Measurements from ENCODE around the gene TFRC. TPM values are rescaled to one million over a fixed set of nuclear protein-coding genes. Genes with fewer than 3 reads are reported as not detected.

TFRC gene
- total RNA-seq, 1 experiment from 2014 or later: 143 TPM

- no peak for TF ChIP-seq AFF4 (CRISPR knock-in tag; IDR thresholded peaks at IDR 0.05; ENCODE audit: borderline replicate concordance)
- no peak for TF ChIP-seq ZBTB21 (CRISPR knock-in tag; IDR thresholded peaks at IDR 0.05; ENCODE audit: borderline replicate concordance)
- no peak for TF ChIP-seq FOXJ3 (CRISPR knock-in tag; IDR thresholded peaks at IDR 0.05; ENCODE audit: borderline replicate concordance)
Measured at GRCh38 chr3:196047391-196048030, 34.4 kb downstream of the TFRC start (continued).

GRCh38 chr3:196044513-196044912 is 37.4 kb downstream of the TFRC start:
- Mint-ChIP-seq H3K27me3 (ENCODE audit: low read depth) (no peaks in the 10 kb centered on the region), H3K4me3 (no peak overlapping the region), H3K27ac (no peak overlapping the region), H3K4me1 (peaks cover 5% of the 10 kb centered on the region), H3K36me3 (peaks cover 8% of the 10 kb centered on the region), H3K9me3 (peaks cover 7% of the 10 kb centered on the region)
- POLR2A ChIA-PET: no interaction called here
- ATAC-seq (no peak), DNase-seq (ENCODE audit: low spot score) (no peak)
- CTCF ChIA-PET: no interaction called here
- no peak for TF ChIP-seq ESRRA (CRISPR knock-in tag; IDR thresholded peaks at IDR 0.05; ENCODE audit: borderline replicate concordance)

GRCh38 chr3:196042673-196043072 is 39.2 kb downstream of the TFRC start:
- Mint-ChIP-seq H3K4me3 (no peak overlapping the region), H3K27ac (no peak overlapping the region), H3K36me3 (no peaks in the 10 kb centered on the region), H3K9me3 (peaks cover 11% of the 10 kb centered on the region), H3K27me3 (ENCODE audit: low read depth) (no peaks in the 10 kb centered on the region), H3K4me1 (peaks cover 5% of the 10 kb centered on the region)
- ATAC-seq (no peak), DNase-seq (ENCODE audit: low spot score) (no peak)
- ChIA-PET CTCF (no interaction called here), POLR2A (no interaction called here)
- TF ChIP-seq ZNF425 (CRISPR knock-in tag; conservative IDR thresholded peaks at IDR 0.05): no peak
- TF ChIP-seq ZBTB21 (CRISPR knock-in tag; IDR thresholded peaks at IDR 0.05; ENCODE audit: borderline replicate concordance): no peak
- TF ChIP-seq PRDM15 (CRISPR knock-in tag; IDR thresholded peaks at IDR 0.05): no peak
- no peak for TF ChIP-seq USF1 (CRISPR knock-in tag; IDR thresholded peaks at IDR 0.05)
- TF ChIP-seq OVOL2 (CRISPR knock-in tag; IDR thresholded peaks at IDR 0.05; ENCODE audit: borderline replicate concordance): no peak
- TF ChIP-seq E2F5 (CRISPR knock-in tag; IDR thresholded peaks at IDR 0.05): no peak
- TF ChIP-seq ESRRA (CRISPR knock-in tag; IDR thresholded peaks at IDR 0.05; ENCODE audit: borderline replicate concordance): no peak
- no peak for TF ChIP-seq TP53 (CRISPR knock-in tag; IDR thresholded peaks at IDR 0.05)
- TF ChIP-seq NR3C1 (CRISPR knock-in tag; conservative IDR thresholded peaks at IDR 0.05; ENCODE audit: low read depth): no peak
- TF ChIP-seq CBFB (CRISPR knock-in tag; IDR thresholded peaks at IDR 0.05; ENCODE audit: low read depth): no peak
- TF ChIP-seq IRF1 (CRISPR knock-in tag; IDR thresholded peaks at IDR 0.05): no peak
- TF ChIP-seq ERG (CRISPR knock-in tag; IDR thresholded peaks at IDR 0.05): no peak
- no peak for TF ChIP-seq PRRX2 (CRISPR knock-in tag; IDR thresholded peaks at IDR 0.05)
- no peak for TF ChIP-seq SMAD4 (CRISPR knock-in tag; IDR thresholded peaks at IDR 0.05)

All from WTC11 (cell line).